MM.1S (cell line): ENCODE measurements around the gene NFIX.

Experiments
- DNase-seq: peaks from one replicate; pipeline ENCODE4 v3.0.0-alpha.2; 2015
- H2AFZ ChIP-seq: fragments of 300-600 bp; sonication (generic); 2 replicates; pipeline ENCODE4 v1.6.0; 2016; ENCODE audit warnings: antibody characterized with exemption, low read length
- H3F3A ChIP-seq: fragments of 300-600 bp; sonication (generic); 2 replicates; pipeline ENCODE4 v1.6.1; 2016; ENCODE audit warnings: mild to moderate bottlenecking, antibody characterized with exemption, low read length, moderate library complexity, mixed read lengths; ENCODE audit not compliant: insufficient read depth
- H3K27ac ChIP-seq: fragments of 300-600 bp; sonication (generic); 2 replicates; pipeline ENCODE4 v1.5.1; 2016; ENCODE audit warnings: mild to moderate bottlenecking, low read length
- H3K27me3 ChIP-seq: fragments of 300-600 bp; sonication (generic); replicated peaks from 2 replicates; pipeline ENCODE4 v1.6.0; 2016; ENCODE audit warnings: low read length; ENCODE audit not compliant: insufficient read depth
- H3K36me3 ChIP-seq: fragments of 300-600 bp; sonication (generic); replicated peaks from 2 replicates; pipeline ENCODE4 v1.6.1; 2016; ENCODE audit warnings: mild to moderate bottlenecking, low read length, mixed read lengths; ENCODE audit not compliant: insufficient read depth
- H3K4me1 ChIP-seq: fragments of 300-600 bp; sonication (generic); 2 replicates; pipeline ENCODE4 v1.6.1; 2016; ENCODE audit warnings: low read length, mixed read lengths
- H3K4me2 ChIP-seq: fragments of 300-600 bp; sonication (generic); 2 replicates; pipeline ENCODE4 v1.6.0; 2016; ENCODE audit warnings: low read depth, low read length
- H3K4me3 ChIP-seq: fragments of 300-600 bp; sonication (generic); 2 replicates; pipeline ENCODE4 v1.5.1; 2016; ENCODE audit warnings: low read length, mixed read lengths
- H3K79me2 ChIP-seq: fragments of 300-600 bp; sonication (generic); 2 replicates; pipeline ENCODE4 v1.6.1; 2016; ENCODE audit warnings: mixed run types, low read length, mixed read lengths
- H3K9ac ChIP-seq: fragments of 300-600 bp; sonication (generic); 2 replicates; pipeline ENCODE4 v1.6.1; 2016; ENCODE audit warnings: low read length, mixed read lengths
- H3K9me2 ChIP-seq: fragments of 300-600 bp; sonication (generic); replicated peaks from 2 replicates; pipeline ENCODE4 v1.6.1; 2016; ENCODE audit warnings: mild to moderate bottlenecking, low read length, mixed read lengths; ENCODE audit not compliant: insufficient read depth
- H3K9me3 ChIP-seq: fragments of 300-600 bp; sonication (generic); replicated peaks from 2 replicates; pipeline ENCODE4 v1.6.1; 2016; ENCODE audit warnings: mild to moderate bottlenecking, low read length, mixed read lengths; ENCODE audit not compliant: insufficient read depth
- H4K20me1 ChIP-seq: fragments of 300-600 bp; sonication (generic); 2 replicates; pipeline ENCODE4 v1.6.1; 2016; ENCODE audit warnings: mild to moderate bottlenecking, low read length, moderate library complexity, mixed read lengths; ENCODE audit not compliant: insufficient read depth
- EZH2 ChIP-seq: fragments of 300-600 bp; sonication (generic); optimal IDR thresholded peaks from 2 replicates; pipeline ENCODE3; 2017; ENCODE audit warnings: low read depth, mild to moderate bottlenecking, antibody characterized with exemption, low read length, mixed read lengths
- EZH2phosphoT487 ChIP-seq: fragments of 300-600 bp; sonication (generic); IDR thresholded peaks from 2 replicates; pipeline ENCODE4 v1.6.1; 2018; ENCODE audit warnings: antibody characterized with exemption, low read length
- TF ChIP-seq, protein P1 (sequence below): fragments of 300-600 bp; sonication (generic); IDR thresholded peaks from 2 replicates; pipeline ENCODE4 v1.5.1; 2016; ENCODE audit warnings: antibody characterized with exemption, low read length, mixed read lengths

Gene NFIX

DNA sequence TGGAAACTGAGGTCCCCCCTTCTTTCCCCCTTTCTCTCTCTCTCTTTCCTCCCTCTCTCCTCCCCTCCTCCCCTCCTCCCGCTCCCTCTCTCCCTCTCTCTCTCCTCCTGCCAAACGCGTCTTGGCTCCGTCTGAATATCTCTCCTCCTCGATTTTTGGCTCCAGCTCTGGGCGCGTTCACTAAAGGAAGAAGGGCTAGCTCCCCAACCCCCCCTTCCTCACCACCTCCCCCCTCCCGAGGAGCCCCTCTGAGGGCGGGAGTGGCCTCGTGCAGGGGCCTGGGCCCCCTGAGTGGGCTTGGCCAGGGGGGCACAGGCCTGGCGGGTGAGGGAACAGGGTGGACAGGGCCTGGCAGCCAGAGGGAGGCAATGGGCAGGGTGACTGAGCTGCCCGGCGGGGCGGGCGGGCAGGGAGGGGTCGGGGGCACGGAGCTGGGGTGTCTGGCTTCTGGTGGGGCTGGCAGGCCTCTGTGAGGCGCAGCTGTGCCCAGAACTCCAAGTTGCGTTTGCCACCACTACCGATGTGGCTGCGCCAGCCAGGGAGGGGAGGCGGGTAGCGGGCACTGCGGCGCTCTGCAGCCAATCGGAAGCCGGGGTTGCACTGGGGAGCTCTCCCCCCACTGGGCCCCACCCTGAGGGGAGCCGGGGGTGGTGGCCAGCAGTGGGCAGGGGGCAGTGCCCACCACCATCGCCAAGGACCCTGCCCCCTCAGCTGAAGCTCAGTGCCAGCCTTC lies 7.1 kb downstream of the NFIX start:
- TF ChIP-seq EZH2: no peak
- TF ChIP-seq, protein P1, sequence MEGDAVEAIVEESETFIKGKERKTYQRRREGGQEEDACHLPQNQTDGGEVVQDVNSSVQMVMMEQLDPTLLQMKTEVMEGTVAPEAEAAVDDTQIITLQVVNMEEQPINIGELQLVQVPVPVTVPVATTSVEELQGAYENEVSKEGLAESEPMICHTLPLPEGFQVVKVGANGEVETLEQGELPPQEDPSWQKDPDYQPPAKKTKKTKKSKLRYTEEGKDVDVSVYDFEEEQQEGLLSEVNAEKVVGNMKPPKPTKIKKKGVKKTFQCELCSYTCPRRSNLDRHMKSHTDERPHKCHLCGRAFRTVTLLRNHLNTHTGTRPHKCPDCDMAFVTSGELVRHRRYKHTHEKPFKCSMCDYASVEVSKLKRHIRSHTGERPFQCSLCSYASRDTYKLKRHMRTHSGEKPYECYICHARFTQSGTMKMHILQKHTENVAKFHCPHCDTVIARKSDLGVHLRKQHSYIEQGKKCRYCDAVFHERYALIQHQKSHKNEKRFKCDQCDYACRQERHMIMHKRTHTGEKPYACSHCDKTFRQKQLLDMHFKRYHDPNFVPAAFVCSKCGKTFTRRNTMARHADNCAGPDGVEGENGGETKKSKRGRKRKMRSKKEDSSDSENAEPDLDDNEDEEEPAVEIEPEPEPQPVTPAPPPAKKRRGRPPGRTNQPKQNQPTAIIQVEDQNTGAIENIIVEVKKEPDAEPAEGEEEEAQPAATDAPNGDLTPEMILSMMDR: no peak
- TF ChIP-seq EZH2phosphoT487: no peak
- Histone ChIP-seq H3K27me3 (peaks cover 99% of the 10 kb centered on the region), H4K20me1 (no peaks in the 10 kb centered on the region), H3K4me1 (no peaks in the 10 kb centered on the region; the same call in 1 of the 2 replicates), H2AFZ (no peak overlapping the region), H3K9ac (no peak overlapping the region), H3K9me3 (no peaks in the 10 kb centered on the region), H3K36me3 (no peaks in the 10 kb centered on the region), H3K9me2 (no peaks in the 10 kb centered on the region), H3K4me2 (no peak overlapping the region), H3K27ac (no peak overlapping the region), H3K4me3 (no peak overlapping the region), H3F3A (no peaks in the 10 kb centered on the region), H3K79me2 (no peaks in the 10 kb centered on the region)
- DNase-seq: no peak

DNA sequence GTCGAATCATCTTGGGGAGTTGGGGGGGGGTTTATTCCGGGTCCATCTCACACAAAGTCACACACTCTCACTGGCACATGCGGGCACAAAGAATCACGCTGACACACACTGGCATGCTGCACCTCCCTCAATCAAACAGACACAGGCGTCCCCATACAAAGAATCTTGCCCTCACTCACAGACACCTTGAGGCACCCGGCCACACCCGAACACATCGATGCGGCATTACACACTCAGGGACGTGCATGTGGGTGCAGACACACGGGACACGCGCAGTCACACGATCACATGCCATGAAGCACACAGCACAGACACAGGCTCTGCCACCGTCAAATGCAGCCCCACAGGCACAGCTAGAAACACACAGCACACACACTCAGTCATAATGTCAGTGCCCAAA lies 7.8 kb downstream of the NFIX start:
- no peaks in the 10 kb centered on the region for H3K9me3 ChIP-seq
- no peaks in the 10 kb centered on the region for H3K9me2 ChIP-seq
- H3K79me2 ChIP-seq: no peaks in the 10 kb centered on the region
- H2AFZ ChIP-seq: no peak overlapping the region
- no peak overlapping the region for H3K9ac ChIP-seq
- no peaks in the 10 kb centered on the region for H3K36me3 ChIP-seq
- H4K20me1 ChIP-seq: no peaks in the 10 kb centered on the region
- H3K4me3 ChIP-seq: no peak overlapping the region
- TF ChIP-seq, protein P1: no peak
- TF ChIP-seq EZH2phosphoT487: no peak
- no peak for TF ChIP-seq EZH2
- no peak overlapping the region for H3K27ac ChIP-seq
- H3K4me1 ChIP-seq: no peaks in the 10 kb centered on the region; the same call in 1 of the 2 replicates
- peaks cover 97% of the 10 kb centered on the region for H3K27me3 ChIP-seq
- no peak for DNase-seq
- H3K4me2 ChIP-seq: no peak overlapping the region
- no peaks in the 10 kb centered on the region for H3F3A ChIP-seq

DNA sequence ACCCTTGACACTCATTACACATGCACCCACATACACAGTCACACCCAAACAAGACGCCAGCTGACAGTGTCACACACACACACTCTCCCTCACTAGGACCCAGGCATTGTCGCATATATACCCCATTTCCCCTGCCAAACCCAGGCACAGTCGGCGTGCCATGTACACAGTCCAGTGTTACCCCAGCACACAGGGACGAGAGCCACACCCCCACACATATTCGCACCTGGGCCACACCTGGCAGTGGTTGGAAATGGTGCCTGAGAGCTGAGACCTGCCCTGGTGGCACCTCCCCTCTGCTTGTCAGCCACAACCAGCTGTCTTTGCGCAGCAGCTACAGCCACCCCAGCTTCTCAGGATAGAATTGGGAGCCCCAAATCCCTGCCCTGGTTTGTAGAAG lies 9.0 kb downstream of the NFIX start:
- DNase-seq: no peak
- no peaks in the 10 kb centered on the region; the same call in 1 of the 2 replicates for H3K4me1 ChIP-seq
- no peak overlapping the region for H3K4me2 ChIP-seq
- H3K9me3 ChIP-seq: no peaks in the 10 kb centered on the region
- peaks cover 97% of the 10 kb centered on the region for H3K27me3 ChIP-seq
- TF ChIP-seq, protein P1: no peak
- TF ChIP-seq EZH2 (no peak), EZH2phosphoT487 (no peak)
- H3K79me2 ChIP-seq: no peaks in the 10 kb centered on the region
- H3K9ac ChIP-seq: no peak overlapping the region
- no peaks in the 10 kb centered on the region for H3F3A ChIP-seq
- no peak overlapping the region for H3K4me3 ChIP-seq
- no peak overlapping the region for H2AFZ ChIP-seq
- no peaks in the 10 kb centered on the region for H3K36me3 ChIP-seq
- no peaks in the 10 kb centered on the region for H4K20me1 ChIP-seq
- H3K9me2 ChIP-seq: no peaks in the 10 kb centered on the region
- H3K27ac ChIP-seq: no peak overlapping the region
